HepG2 (cell line): Measurements from ENCODE around the gene KCNF1. TPM values are rescaled to one million over a fixed set of nuclear protein-coding genes. Genes with fewer than 3 reads are reported as not detected.

Experiments
- ATAC-seq: fragments of 200-7000 bp; cut with Tn5 transposase; 3 replicates; pipeline ENCODE4 v1.9.1; 2020; ENCODE audit warnings: mild to moderate bottlenecking, moderate library complexity
- BruUV-seq: library from RNA; stranded (reverse); fragments of 400-500 nt; replicated peaks from 2 replicates; lab custom pipeline; 2021; lab: Mats Ljungman, UMichigan
- CTCF ChIA-PET: fragments of 300-600 bp; formaldehyde crosslinking; extraction: SDS; loops from one replicate; lab custom pipeline; 2021; ENCODE audit warnings: low total read pairs, inconsistent platforms, low intra/inter-chr PET ratio; lab: Yijun Ruan, JAX
- POLR2A ChIA-PET: fragments of 350-600 bp; sonication (Branson Sonifier 250); formaldehyde crosslinking; loops from one replicate; lab custom pipeline; 2020; ENCODE audit warnings: antibody characterized with exemption, inconsistent platforms; lab: Yijun Ruan, JAX
- DNase-seq: peaks from one replicate; pipeline ENCODE4 v3.0.0-alpha.2; 2015; ENCODE audit warnings: low spot score
- FAIRE-seq: peaks from 3 replicates; lab custom pipeline; 2011; peaks lifted over from hg19 to GRCh38; lab: Jason Lieb, UNC
- H2AFZ ChIP-seq: one replicate; pipeline ENCODE4 v1.6.1; 2011; ENCODE audit warnings: low read length, inconsistent platforms
- H3K27ac ChIP-seq: fragments of 300-600 bp; 3 replicates; pipeline ENCODE4 v1.8.0; 2011; ENCODE audit warnings: mixed run types, mild to moderate bottlenecking, mixed read lengths, low read length, inconsistent platforms; ENCODE audit not compliant: insufficient read depth; ENCODE audit errors: extremely low read length
- H3K27me3 ChIP-seq, 2 experiments: fragments of 200-600 bp in 1 of 2; 2 replicates in 1 of 2; 3 replicates in 1 of 2; pipeline versions ENCODE4 v1.6.0 to v1.8.0; 2011; ENCODE audit warnings: low read length in 2 of 2, mild to moderate bottlenecking in 2 of 2, moderate library complexity in 2 of 2, inconsistent platforms in 1 of 2; ENCODE audit not compliant: insufficient read depth in 2 of 2, control insufficient read depth in 1 of 2
- H3K36me3 ChIP-seq, 2 experiments: fragments of 200-600 bp in 1 of 2; replicated peaks in 1 of 2; 2 replicates in 1 of 2; 3 replicates in 1 of 2; pipeline versions ENCODE4 v1.5.1 to v1.8.0; 2011; ENCODE audit warnings: low read length in 2 of 2, inconsistent platforms in 1 of 2; ENCODE audit not compliant: insufficient read depth in 2 of 2, control insufficient read depth in 1 of 2
- H3K4me1 ChIP-seq: 2 replicates; pipeline ENCODE4 v1.5.1; 2012; ENCODE audit warnings: low read length, inconsistent platforms; ENCODE audit not compliant: insufficient read depth
- H3K4me2 ChIP-seq: 2 replicates; pipeline ENCODE4 v1.6.0; 2011; ENCODE audit warnings: low read depth, low read length, inconsistent platforms
- H3K4me3 ChIP-seq, 3 experiments: fragments of 200-600 bp in 1 of 3; sonication (generic), shearing (Covaris generic) in 1 of 3; replicated peaks in 1 of 3; 2 replicates each; pipeline ENCODE4 v1.5.1; 2011 to 2016; ENCODE audit warnings: low read length in 3 of 3, inconsistent platforms in 2 of 3, low read depth in 2 of 3, mild to moderate bottlenecking in 2 of 3, control low read depth in 1 of 3, mixed read lengths in 1 of 3; ENCODE audit not compliant: insufficient read depth in 1 of 3
- H3K79me2 ChIP-seq: one replicate; pipeline ENCODE4 v1.6.1; 2011; ENCODE audit warnings: low read length, inconsistent platforms; ENCODE audit not compliant: insufficient read depth
- H3K9ac ChIP-seq: 2 replicates; pipeline ENCODE4 v1.6.0; 2011; ENCODE audit warnings: mild to moderate bottlenecking, low read depth, low read length, inconsistent platforms; ENCODE audit not compliant: insufficient read depth
- H3K9me3 ChIP-seq: 2 replicates; pipeline ENCODE4 v1.5.1; 2012; ENCODE audit warnings: mild to moderate bottlenecking, low read length
- H4K20me1 ChIP-seq: 2 replicates; pipeline ENCODE4 v1.6.0; 2011; ENCODE audit warnings: inconsistent platforms, mild to moderate bottlenecking, low read length, moderate library complexity; ENCODE audit not compliant: insufficient read depth
- EZH2 ChIP-seq: conservative IDR thresholded peaks from 2 replicates; pipeline ENCODE4 v1.6.1; 2012; ENCODE audit warnings: mild to moderate bottlenecking, low read depth, low read length, moderate library complexity
- TBP ChIP-seq: sonication (generic); formaldehyde crosslinking; IDR thresholded peaks from 2 replicates; pipeline ENCODE4 v1.5.0; 2020; ENCODE audit warnings: missing genetic modification reagents
- ZNF263 ChIP-seq: sonication (generic); formaldehyde crosslinking; IDR thresholded peaks from 2 replicates; pipeline ENCODE4 v1.4.0; 2020; ENCODE audit warnings: missing genetic modification reagents
- WGBS: methylation state at CpG from one replicate; pipeline ENCODE4 v1.1.6; 2017; ENCODE audit warnings: low lambda C conversion rate; 5-methylcytosine and 5-hydroxymethylcytosine counted together
- in situ Hi-C: cut with HindIII; loops from 2 replicates; pipeline ENCODE4 v1.10.0; 2017; ENCODE audit warnings: low pct_unique_long_range_greater_than_20kb; ENCODE audit not compliant: extremely low pct_ligation_motif_present
- intact Hi-C: fragments of 100-400 bp; cut with micrococcal nuclease; formaldehyde crosslinking; loops from one replicate; pipeline ENCODE4 v1.10.0; 2022; ENCODE audit not compliant: unreplicated experiment
- polyA plus RNA-seq, 8 experiments: library from polyadenylated mRNA; depleted of rRNA in 3 of 8; stranded (reverse) in 7 of 8; unstranded in 1 of 8; fragments of >200 nt; fragmentation: Illumina TruSeq in 4 of 8; extraction: Trizol in 4 of 8; gene quantifications; 2 replicates each; pipeline versions ENCODE4 v1.2.1 to v1.2.3, GENCODE V29; 2011 to 2016; ENCODE audit warnings: low read depth in 4 of 8, missing spikeins in 1 of 8, mixed read lengths in 1 of 8; ENCODE audit not compliant: insufficient read depth in 1 of 8
- total RNA-seq, 5 experiments: library from RNA; depleted of rRNA; stranded (reverse); fragments of >200 nt; fragmentation: Illumina TruSeq; extraction: Trizol; gene quantifications; 2 replicates each; pipeline ENCODE4 v1.2.3, GENCODE V29; 2016; ENCODE audit warnings: low read depth in 1 of 5
- TF ChIP-seq, protein P1 (sequence below): fragments of 450-650 bp; IDR thresholded peaks from 2 replicates; pipeline ENCODE4 v1.6.1; 2017; ENCODE audit warnings: mild to moderate bottlenecking
- TF ChIP-seq, protein P2 (sequence below): sonication (generic); formaldehyde crosslinking; IDR thresholded peaks from 2 replicates; pipeline ENCODE4 v1.8.0; 2023; ENCODE audit warnings: mild to moderate bottlenecking, missing genetic modification reagents

The KCNF1 gene
- total and polyA plus RNA-seq, 2 of the 13 experiments (the other 11 are each of a cell fraction or from before 2014, with no cell fraction given) = 0.09 to 0.12 TPM

DNA sequence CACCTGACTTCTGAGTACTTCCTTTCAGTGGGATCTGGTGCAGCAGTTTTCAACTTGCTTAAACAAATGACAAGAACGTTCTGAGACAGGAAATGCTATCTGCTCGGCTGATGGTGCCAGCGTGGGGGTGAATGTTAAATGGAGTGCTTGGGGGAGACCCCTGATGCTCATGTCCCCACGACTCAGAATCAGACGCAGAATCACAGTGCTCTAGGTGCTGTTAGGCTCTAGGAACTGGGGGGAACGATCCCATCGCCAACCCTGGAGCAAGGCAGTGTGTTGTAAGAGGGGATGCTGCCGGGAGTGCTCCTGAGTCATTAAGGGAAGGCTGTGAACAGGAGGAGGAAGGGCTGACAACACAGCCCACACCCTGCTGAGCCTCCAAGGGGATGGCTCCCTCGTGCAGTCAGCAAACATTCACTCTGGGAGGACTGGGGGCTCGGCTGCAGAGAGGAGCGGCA lies 34.1 kb upstream of the KCNF1 start:
- Histone ChIP-seq H2AFZ (no peak overlapping the region), H3K4me2 (no peak overlapping the region), H3K4me1 (peaks cover 2% of the 10 kb centered on the region), H3K9me3 (no peaks in the 10 kb centered on the region), H3K36me3 (no peaks in the 10 kb centered on the region), H3K4me3 (no peak overlapping the region), H3K27me3 (peaks cover 0 to 15% of the 10 kb centered on the region in 2 experiments; a peak in 2 of 5 replicates), H3K79me2 (no peaks in the 10 kb centered on the region), H3K27ac (no peak overlapping the region), H3K9ac (no peak overlapping the region), H4K20me1 (no peaks in the 10 kb centered on the region)
- ATAC-seq (no peak), DNase-seq (no peak), FAIRE-seq (no peak)
- ChIA-PET CTCF (no interaction called here), POLR2A (no interaction called here)
- TF ChIP-seq ZNF263 (CRISPR knock-in tag) = 0 out of 2 replicates have a peak, but pooled peaks have one; percentile 22
- TF ChIP-seq, protein P1, sequence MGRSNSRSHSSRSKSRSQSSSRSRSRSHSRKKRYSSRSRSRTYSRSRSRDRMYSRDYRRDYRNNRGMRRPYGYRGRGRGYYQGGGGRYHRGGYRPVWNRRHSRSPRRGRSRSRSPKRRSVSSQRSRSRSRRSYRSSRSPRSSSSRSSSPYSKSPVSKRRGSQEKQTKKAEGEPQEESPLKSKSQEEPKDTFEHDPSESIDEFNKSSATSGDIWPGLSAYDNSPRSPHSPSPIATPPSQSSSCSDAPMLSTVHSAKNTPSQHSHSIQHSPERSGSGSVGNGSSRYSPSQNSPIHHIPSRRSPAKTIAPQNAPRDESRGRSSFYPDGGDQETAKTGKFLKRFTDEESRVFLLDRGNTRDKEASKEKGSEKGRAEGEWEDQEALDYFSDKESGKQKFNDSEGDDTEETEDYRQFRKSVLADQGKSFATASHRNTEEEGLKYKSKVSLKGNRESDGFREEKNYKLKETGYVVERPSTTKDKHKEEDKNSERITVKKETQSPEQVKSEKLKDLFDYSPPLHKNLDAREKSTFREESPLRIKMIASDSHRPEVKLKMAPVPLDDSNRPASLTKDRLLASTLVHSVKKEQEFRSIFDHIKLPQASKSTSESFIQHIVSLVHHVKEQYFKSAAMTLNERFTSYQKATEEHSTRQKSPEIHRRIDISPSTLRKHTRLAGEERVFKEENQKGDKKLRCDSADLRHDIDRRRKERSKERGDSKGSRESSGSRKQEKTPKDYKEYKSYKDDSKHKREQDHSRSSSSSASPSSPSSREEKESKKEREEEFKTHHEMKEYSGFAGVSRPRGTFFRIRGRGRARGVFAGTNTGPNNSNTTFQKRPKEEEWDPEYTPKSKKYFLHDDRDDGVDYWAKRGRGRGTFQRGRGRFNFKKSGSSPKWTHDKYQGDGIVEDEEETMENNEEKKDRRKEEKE = no peak
- TF ChIP-seq TBP (CRISPR knock-in tag) = no peak
- TF ChIP-seq, protein P2, sequence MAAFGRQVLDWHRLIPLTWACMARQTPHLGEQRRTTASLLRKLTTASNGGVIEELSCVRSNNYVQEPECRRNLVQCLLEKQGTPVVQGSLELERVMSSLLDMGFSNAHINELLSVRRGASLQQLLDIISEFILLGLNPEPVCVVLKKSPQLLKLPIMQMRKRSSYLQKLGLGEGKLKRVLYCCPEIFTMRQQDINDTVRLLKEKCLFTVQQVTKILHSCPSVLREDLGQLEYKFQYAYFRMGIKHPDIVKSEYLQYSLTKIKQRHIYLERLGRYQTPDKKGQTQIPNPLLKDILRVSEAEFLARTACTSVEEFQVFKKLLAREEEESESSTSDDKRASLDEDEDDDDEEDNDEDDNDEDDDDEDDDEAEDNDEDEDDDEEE (CRISPR knock-in tag) = no peak
- no peak for TF ChIP-seq EZH2
- in situ Hi-C loops = no loop called here
- intact Hi-C loops = no loop called here
- no TSS peak for BruUV-seq
- 44% methylated on average over 10 of the region's 11 CpGs for WGBS
